NCI-H1436 (cell line): ENCODE results near the gene DKK2.

ENCODE experiments used
- DNase-seq: peaks from one replicate; lab custom pipeline; 2025; lab: John Stamatoyannopoulos, UW

The DKK2 gene, protein sequence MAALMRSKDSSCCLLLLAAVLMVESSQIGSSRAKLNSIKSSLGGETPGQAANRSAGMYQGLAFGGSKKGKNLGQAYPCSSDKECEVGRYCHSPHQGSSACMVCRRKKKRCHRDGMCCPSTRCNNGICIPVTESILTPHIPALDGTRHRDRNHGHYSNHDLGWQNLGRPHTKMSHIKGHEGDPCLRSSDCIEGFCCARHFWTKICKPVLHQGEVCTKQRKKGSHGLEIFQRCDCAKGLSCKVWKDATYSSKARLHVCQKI

GRCh38 chr4:107035819-107036583, at the start of gene DKK2:
TSS of gene DKK2 (minus strand) at chr4:107036313. CDS start at chr4:107035591, 722 bp downstream.
- no peak for DNase-seq

DNA sequence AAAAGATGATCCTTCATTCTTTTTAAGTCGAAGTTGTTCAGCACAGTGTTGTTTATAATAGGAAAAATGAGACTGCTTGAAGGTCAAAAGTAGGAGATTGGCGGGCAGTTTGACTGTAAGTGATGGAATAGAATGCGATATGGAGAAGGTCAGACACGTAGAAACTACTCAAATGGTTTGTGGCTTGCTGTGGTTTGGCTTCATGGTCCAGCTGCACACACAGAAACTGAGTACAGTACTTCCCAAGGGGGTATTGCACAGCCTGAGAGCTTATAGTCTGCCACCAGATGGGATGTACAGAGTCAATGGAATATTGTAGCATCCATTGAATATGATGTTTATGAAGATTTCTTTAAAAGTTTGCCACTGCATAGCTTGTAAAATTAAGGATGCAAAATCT, 41.1 kb upstream of the DKK2 start:
- DNase-seq = no peak

DNA sequence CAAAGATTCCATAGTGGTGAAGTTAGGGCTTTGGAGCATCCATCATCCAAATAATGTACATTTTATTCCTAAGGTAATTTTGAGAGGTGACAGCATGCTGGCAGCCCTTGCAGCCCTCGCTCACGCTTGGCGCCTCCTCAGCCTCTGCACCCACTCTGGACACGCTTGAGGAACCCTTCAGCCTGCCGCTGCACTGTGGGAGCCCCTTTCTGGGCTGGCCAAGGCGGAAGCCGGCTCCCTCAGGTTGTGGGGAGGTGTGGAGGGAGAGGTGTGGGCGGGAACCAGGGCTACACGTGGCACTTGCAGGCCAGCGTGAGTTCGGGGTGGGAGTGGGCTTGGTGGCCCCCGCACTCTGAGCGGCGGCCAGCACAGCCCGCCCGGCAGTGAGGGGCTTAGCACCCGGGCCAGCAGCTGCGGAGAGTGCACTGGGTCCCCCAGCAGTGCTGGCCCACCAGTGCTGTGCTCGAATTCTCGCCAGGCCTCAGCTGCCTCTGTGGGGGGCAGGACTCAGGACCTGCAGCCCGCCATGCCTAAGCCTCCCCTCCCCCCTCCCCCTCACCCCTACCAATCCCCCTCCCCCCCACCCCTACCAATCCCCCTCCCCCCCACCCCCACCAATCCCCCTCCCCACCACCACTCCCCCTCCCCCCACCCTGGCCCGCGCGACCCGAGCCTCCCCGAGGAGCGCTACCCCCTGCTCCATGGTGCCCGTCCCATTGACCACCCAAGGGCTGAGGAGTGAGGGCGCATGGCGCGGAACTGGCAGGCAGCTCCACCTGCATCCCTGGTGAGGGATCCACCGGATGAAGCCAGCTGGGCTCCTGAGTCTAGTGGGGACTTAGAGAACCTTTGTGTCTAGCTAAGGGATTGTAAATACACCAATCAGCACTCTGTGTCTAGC, 37.0 kb upstream of the DKK2 start:
- DNase-seq = no peak

DNA sequence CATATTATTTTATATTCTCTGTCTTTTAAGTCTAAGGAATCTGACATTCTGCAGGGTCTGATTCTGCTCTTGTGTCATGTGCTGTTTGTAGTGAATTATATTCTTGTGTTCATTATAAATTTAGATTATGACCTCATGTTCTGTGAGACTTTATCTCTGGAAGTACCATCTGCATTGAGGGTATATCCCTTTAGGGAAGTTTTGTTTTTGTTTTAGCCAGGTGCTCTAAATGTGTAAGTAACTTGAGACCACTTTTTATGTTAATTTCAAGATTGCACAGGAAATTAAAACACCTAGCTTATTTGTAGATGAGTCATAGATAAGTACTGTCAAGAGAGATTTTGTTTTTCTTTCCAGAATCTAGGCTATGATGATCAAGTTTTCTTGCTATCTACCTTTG, 35.0 kb upstream of the DKK2 start:
- DNase-seq = no peak

- no peak for DNase-seq
These were observed 32.9 kb upstream of the DKK2 start for GRCh38 chr4:107069049-107069448.

DNA sequence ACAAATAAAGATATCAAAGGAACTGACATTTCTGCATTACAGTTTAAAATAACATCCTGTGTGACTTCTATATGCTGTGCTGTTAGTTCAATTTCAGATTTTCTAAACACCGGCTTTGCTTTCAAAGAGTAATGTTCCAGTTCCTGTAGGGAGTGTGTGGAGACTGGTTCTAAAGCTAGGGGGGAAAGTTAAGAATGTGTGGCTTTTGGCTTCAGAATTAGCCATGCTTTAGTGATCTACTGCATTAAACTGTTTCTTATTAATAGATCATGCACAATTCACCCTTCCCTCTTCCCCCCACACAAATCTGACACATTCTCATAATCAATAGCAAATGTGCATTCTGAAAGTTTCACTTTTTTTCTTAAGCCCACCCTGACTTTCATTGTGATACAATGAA, 32.0 kb upstream of the DKK2 start:
- no peak for DNase-seq

GRCh38 chr4:107066621-107067020, 30.5 kb upstream of the DKK2 start:
- no peak for DNase-seq

DNA sequence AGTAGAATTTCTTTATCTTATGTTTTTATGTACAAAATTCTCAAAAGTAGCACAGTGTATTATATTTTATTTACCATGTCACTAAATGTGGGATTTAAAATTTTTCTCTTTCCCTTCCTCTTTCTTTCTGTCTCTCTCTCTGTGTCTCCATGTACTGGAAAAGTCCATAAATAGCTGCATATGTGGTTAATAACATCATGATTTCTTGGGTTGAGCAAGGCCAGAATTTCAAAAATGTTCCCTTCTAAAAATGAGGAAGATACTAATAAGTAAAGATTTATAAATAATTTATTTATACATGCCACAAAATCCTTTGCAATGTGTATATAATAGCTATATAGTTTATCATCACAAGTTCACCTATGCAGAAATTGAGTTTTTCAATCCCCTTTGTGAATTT, 29.1 kb upstream of the DKK2 start:
- no peak for DNase-seq

DNA sequence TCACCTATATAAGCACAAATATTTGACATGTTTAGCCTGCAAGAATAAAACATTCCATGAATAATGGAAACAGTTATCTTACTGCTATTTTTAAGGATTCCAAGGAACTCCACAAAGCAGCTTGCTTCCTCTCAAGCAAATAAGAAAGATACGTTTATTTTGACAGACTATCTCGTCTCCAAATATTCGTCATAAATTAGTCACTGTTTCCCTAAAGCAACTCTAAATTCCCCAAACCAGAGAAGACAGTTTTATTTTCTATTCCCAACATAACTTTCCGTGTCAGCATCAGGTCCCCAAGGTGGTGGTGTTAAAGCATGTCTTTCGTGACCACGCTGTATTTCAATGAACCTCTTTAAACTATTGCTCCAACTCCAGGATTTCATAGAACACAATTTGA, 24.3 kb upstream of the DKK2 start:
- DNase-seq = no peak

DNA sequence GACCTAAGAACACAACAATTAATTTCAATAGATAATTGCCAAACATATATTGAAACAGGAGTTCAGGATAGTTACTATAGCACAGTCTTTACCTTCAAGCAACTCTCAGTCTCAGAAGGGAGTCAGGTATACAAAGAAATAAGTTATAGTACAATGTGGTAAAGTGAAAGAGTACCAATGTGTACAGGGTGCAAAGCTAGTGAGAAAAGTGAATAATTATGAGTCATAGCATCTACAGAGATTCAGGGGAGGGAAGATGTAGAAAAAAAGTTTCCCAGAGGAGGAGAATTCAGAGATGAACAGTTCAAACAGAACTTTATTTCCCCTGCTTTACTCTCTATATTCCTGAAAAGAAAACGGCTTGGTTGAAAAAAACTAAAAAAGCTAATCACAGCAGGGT, 22.7 kb upstream of the DKK2 start:
- no peak for DNase-seq

- no peak for DNase-seq
These were observed 14.5 kb upstream of the DKK2 start for GRCh38 chr4:107050525-107051135.

GRCh38 chr4:107046261-107046660, 10.1 kb upstream of the DKK2 start:
- no peak for DNase-seq

GRCh38 chr4:107044170-107044569, 8.1 kb upstream of the DKK2 start:
- DNase-seq = no peak

GRCh38 chr4:107037199-107037584, 1.1 kb upstream of the DKK2 start:
- DNase-seq = no peak

GRCh38 chr4:107036584-107037198, 578 bp upstream of the DKK2 start:
- DNase-seq = no peak

DNA sequence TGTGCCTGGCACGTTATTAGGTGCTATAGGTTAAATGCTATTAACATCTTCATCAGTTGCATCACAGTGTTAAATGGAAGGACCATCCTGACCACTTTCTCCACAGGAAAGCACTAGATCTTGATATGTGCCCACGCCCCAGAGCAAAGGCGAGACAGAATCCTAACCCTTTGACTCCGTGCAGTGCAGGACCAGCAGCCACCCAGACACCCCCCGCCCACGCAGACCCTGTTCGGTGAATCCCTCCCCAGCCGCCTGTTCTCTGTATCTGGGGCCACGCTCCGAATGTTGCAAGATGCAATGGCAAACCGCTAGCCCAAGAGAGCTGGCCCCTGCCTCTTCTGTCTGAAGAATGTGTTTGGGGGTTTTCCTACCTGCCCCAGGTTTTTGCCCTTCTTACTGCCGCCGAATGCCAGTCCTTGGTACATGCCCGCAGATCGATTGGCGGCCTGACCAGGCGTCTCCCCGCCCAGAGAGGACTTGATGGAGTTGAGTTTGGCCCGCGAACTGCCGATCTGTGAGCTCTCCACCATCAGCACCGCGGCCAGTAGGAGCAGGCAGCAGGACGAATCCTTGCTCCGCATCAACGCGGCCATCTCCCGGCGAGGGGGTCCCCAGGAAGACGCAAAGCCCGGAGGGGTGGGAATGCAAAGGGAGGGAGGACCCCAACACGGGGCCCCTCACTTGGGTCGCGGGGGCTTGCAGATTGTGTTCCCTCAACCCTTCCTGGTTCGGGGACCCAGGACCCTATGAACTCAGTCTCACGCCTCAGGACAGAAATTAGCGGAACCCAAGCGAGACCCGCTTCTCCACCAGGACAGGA, 906 bp downstream of the DKK2 start:
- DNase-seq = no peak

DNA sequence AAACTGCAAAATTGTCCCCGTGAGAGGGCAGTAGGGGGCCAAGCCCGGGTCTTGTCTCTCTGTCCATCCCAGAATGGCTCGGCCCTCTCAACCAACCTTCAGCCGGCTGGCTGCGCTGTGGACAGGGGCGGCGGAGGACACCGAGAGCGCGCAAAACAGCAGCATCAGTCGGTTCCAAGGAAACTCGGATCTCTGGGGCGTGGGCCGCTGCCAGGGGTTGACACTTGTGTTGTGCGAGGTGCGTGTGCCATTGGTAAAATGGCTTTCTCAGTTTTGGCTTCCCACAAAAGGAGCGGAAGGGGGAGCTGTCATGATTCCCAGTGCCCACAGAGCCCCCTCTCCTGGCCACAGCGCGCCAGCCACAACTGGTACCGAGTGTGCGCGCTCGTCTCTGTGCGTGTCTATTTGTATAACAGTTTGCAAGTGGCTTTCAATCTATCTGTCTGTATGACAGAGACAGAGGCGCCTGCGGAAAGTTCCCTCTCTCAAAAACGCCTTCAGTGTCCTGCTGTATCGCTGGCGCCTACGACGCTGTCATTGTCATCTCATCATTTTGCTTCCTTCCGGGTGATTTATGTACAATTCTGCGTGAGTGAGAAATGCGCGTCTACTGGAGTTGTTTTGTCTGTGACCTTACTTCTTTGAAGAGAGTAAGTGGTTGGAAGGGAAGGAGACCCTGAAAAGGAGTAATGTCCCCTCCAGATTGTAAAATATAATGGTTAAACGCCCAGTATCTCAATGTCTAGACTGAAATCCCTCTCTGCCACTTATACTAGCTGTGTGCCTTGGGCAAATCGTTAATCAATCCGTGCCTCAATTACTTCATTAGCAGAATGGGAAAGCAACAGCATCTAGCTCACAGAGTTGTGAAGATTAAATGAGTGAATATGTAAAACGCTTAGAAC, 1.8 kb downstream of the DKK2 start:
- no peak for DNase-seq

DNA sequence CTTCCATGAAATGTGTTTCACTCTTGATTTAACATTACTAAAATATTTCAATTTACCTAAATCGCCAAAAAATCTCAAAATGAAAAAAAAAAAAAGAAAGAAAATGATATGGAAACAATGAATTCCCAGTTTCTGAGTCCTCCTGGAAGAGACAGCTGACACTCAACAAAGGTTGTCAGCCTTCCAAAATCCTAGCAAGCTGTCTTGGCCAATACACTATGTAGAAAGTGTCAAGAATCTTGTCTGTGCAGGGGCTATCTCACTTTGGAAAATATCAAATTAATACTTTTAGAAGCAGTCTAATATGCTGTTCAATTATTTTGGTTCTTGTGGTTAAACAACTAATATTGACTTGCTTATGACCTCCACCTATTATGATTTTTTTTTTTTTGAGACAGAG, 8.7 kb downstream of the DKK2 start:
- no peak for DNase-seq

DNA sequence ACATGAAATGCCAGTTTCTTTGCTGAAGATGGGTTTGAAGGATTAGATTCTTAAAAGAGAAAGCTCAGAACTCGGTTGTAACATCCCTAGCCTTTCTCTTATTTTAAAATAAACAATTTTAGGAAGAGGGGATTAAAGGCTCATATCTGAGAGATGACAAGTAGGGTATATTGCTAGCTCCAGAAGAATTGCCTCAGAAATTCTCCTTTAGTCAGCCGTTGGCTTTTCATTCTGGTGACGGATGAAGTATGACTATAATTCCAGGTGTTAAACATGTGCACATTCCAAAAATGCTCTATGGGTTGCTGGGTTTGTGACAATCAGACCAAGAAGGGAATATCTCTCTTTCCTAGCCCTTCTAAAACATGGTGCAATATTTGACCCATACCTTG, 17.8 kb downstream of the DKK2 start:
- DNase-seq = no peak
